Epithelial cell of prostate (primary cell): ENCODE measurements around the gene DLG5.

Experiments
- DNase-seq: peaks from one replicate; pipeline ENCODE4 v3.0.0-alpha.2; 2011; ENCODE audit warnings: low read depth, low spot score
- H3K27ac ChIP-seq: fragments of 450-650 bp; 2 replicates; pipeline ENCODE4 v1.5.1; 2017; ENCODE audit warnings: mild to moderate bottlenecking

The DLG5 gene

DNA sequence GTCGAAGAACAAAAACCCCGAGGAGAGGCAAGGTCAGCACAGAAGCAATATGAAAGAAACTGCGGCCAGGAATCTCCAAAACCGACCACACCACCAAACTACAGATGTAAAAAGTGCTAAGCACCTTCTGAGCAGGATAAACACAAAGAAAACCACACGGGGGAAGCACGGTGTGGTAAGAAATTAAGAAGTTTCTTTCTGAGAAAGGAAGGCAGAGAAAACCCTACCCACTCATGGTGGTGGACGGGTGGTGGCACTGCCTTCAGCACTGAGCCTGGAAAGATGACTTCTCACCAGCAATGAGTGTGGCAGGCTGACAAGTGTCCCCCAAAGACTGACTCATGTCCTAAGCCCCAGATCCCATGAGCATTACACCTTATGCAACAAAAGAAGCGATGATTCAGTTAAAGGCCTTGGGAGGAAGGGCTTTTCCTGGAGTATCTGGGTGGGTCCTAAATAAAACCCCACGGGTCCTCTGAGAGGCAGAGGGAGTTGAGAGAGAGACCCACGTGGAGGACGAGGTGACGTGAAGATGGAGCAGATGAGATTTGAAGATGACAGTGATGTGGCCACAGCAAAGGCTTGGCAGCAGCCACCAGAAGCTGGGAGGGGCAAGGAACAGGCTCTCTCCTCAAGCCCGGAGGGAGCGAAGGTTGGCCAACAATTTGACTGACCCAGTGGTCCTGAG lies 124.9 kb downstream of the DLG5 start:
- peak overlapping the region; percentile 46 for H3K27ac ChIP-seq
- peak; percentile 63 for DNase-seq

DNA sequence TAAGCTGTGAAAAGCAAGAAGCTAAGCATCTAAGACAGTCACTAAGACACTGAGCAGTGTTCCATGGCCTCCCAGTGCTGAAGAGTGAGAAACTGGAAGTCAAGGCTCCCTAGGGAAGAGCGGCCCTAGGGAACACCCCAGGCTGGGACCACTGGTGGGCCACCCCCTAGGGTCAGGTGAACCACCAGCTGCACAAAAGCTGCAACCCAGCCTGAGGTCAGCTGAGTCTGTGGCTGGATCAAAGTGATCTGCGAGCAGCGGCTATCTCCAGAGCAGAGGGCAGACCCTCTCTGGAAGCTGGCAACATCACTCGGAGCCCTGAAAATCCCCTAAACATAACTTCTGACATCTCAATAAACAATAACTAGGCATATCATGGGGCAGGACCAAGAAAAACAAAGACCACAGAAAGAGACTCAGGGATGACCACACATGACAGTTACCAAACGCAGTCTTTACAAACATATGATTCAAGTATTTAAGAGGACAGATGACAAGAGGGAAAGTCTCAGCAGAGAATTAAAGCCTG lies 125.8 kb downstream of the DLG5 start:
- H3K27ac ChIP-seq, result peak overlapping the region; percentile 46

GRCh38 chr10:77800320-77800719 lies 126.2 kb downstream of the DLG5 start:
- no peak for DNase-seq
- no peak overlapping the region for H3K27ac ChIP-seq

More for the DNA sequence above, 125.8 kb downstream of the DLG5 start:
- no peak for DNase-seq

GRCh38 chr10:77799352-77799751 lies 127.2 kb downstream of the DLG5 start:
- no peak for DNase-seq
- no peak overlapping the region for H3K27ac ChIP-seq

DNA sequence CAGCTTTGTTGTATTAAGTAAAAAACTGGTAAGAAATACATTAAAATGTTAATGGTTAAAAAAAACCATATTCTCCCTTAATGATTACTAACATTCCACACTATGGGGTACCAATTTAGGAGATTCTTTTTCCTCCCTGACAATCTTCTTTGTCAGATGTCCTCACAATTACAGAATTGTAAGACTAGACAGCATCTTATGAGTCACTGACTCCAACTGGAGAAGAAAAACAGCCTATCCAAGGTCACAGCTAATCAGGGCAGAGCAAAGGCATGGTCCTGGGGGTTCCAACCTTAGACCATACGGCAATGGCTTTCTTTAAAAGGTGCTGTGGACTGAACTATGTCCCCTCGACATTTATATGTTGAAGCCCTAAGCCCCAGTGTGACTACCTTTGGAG lies 127.6 kb downstream of the DLG5 start:
- H3K27ac ChIP-seq, result no peak overlapping the region
- DNase-seq, result no peak

GRCh38 chr10:77796311-77796915 lies 130.1 kb downstream of the DLG5 start:
- DNase-seq, result no peak
- no peak overlapping the region for H3K27ac ChIP-seq

GRCh38 chr10:77795426-77796055 lies 131.0 kb downstream of the DLG5 start:
- DNase-seq, result no peak
- H3K27ac ChIP-seq, result no peak overlapping the region

GRCh38 chr10:77794256-77795142 lies 132.1 kb downstream of the DLG5 start:
- no peak overlapping the region for H3K27ac ChIP-seq
- no peak for DNase-seq

- no peak overlapping the region for H3K27ac ChIP-seq
- DNase-seq, result no peak
Measured at GRCh38 chr10:77793831-77794230, 132.7 kb downstream of the DLG5 start.

- no peak overlapping the region for H3K27ac ChIP-seq
- DNase-seq, result no peak
Measured at GRCh38 chr10:77792155-77792554, 134.4 kb downstream of the DLG5 start.

DNA sequence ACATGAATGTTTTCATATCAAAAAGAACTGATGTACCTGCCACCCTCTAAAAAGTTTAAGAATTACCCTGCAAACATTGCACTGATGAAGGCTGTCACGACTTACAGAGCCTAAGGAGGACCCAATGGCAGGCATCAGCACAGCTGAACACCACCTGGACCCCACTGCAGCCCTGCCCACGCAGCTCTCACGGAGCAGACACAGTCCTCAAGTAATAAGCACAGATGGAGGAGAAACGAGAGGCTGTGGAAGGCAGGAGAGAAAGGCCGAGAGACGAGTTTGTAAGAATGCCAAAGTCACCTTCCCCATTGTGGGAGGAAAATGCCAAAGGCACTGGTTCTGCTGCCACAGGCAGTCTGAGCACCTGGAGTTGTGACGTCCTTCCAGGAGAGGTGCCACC lies 135.0 kb downstream of the DLG5 start:
- no peak for DNase-seq
- H3K27ac ChIP-seq, result no peak overlapping the region

- no peak overlapping the region for H3K27ac ChIP-seq
- DNase-seq, result no peak
Measured at GRCh38 chr10:77789861-77790260, 136.7 kb downstream of the DLG5 start.

- no peak overlapping the region for H3K27ac ChIP-seq
- no peak for DNase-seq
Measured at GRCh38 chr10:77789016-77789415, 137.5 kb downstream of the DLG5 start.

- DNase-seq, result no peak
- H3K27ac ChIP-seq, result no peak overlapping the region
Measured at GRCh38 chr10:77788496-77789010, 138.0 kb downstream of the DLG5 start.

DNA sequence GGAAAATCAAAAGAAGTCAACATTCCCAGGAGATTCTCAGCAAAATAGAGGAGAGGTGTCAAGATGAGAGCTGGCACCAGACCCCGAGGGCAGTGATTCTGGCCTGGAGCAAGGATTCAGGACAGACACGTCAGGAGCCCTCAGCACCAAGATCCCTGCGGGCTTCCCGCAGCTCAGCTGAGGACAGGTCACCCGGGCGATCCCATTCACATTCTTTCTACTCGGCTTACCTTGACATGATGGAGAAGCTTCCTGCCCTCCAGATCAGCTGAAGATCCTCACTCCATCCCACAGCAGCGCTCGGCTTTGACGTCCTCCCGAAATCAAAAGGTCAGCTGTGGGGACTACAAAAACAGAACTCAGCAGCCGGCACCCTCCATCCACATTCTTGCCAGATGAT lies 139.1 kb downstream of the DLG5 start:
- H3K27ac ChIP-seq, result no peak overlapping the region
- DNase-seq, result no peak

DNA sequence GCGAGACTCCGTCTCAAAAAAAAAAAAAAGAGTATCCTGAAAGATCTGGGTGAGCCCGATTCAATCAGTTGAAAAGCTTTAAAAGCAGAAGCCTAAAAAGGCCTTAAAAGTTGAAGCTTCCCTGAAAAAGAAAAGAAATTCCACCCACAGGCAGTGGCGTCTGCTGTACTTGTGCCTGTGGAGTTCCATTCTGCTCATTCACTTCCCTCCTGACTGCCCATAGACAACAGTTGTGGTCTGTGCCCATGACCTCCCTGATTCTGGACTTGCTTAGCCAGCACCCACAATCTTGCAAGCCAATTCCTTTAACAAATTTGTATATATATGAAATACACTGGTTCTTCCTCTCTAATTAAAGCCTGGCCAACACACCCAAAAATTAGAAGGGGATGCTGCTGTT lies 141.7 kb downstream of the DLG5 start:
- no peak overlapping the region for H3K27ac ChIP-seq
- no peak for DNase-seq

DNA sequence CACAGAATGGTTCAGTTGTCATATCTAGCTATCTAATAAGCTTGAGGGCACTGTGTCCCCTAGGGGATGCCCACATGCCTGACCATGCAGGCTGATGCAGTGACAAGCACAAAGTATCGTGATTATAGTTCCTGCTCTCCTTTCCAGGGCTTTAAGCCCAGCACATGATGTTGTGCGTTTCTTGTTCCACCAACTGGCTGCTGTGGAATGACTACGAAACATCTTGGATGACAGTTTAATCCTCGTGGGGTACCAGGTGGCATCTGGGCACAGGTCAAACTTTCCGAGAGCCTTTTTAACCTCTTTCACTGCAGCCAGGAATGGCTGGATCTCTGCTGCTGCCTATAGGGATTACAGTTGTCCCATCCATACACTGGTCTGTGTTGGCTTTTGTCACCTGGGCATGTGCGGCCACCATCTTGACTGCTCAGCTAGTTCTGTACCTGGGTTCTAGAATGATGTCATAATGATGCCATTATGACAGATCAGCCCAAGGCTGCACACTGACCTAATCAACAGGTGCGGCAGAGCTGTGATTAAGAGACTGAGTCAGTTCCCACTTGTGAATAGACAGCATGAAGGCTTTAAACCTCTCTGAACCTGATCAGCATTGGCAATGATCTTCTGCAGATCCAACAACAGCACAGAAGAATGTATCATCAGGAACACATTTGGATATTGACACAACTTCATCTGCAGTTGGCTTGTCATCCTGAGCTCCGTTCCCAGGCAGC lies 144.1 kb downstream of the DLG5 start:
- peak overlapping the region; percentile 26 for H3K27ac ChIP-seq
- DNase-seq, result peak; percentile 26

- no peak for DNase-seq
- no peak overlapping the region for H3K27ac ChIP-seq
Measured at GRCh38 chr10:77781451-77782327, 144.9 kb downstream of the DLG5 start.

DNA sequence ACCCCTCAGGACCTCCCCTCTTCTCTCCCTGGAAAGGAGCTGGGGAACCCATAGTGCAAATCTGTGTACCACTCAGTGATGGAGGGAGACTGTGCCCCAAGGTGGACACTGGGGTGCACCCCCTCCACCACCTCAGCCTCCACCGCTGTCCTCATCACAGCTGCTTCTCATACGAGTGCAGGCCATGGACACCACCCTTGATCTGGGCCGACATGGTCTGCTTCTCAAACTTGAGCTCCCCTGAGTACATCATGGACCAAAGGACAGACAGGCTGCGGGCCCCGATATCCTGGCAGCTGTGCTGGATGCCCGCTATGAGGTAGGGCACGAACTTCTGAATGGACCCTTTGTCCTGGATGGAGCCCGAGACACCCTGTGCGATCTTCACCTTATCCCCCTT lies 146.4 kb downstream of the DLG5 start:
- no peak overlapping the region for H3K27ac ChIP-seq
- no peak for DNase-seq
